WI38 (cell line): ENCODE data around the gene STC2.

ENCODE experiments used
- H3K4me3 ChIP-seq: 2 replicates; pipeline ENCODE4 v1.5.1; 2011; ENCODE audit warnings: low read depth, mild to moderate bottlenecking, control low read depth, low read length
- CTCF ChIP-seq: IDR thresholded peaks from 2 replicates; pipeline ENCODE4 v1.5.1; 2012; ENCODE audit warnings: low read depth, mild to moderate bottlenecking, control low read depth, low read length

STC2 gene

DNA sequence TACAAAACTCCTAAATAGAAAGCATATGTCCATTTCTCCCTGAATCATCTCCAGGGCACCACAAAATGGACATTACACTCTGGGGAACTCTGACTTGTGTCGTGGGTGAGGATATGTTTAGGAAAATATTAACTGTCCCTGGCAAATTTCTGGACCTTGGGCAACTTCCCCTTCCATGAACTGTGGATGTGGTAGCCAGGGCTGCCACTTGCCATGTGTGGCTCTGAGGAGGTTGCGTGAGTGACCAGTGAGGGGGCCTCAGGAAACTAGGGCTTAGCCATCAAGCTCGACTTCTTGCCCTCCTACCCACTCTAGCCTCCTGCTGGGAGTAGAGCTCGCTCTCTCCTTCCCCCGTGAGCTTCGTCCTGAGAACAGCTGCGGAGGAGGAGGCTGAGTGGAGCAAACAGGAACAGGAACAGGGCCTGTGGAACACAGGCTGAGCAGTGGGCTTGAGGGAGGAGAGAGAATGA lies 13.8 kb upstream of the STC2 start:
- no peak for TF ChIP-seq CTCF
- no peak overlapping the region for H3K4me3 ChIP-seq

- no peak for TF ChIP-seq CTCF
- H3K4me3 ChIP-seq = no peak overlapping the region
These were observed 12.8 kb upstream of the STC2 start for GRCh38 chr5:173340984-173341383.

- TF ChIP-seq CTCF = no peak
These were observed 12.2 kb upstream of the STC2 start for GRCh38 chr5:173340451-173340850.

DNA sequence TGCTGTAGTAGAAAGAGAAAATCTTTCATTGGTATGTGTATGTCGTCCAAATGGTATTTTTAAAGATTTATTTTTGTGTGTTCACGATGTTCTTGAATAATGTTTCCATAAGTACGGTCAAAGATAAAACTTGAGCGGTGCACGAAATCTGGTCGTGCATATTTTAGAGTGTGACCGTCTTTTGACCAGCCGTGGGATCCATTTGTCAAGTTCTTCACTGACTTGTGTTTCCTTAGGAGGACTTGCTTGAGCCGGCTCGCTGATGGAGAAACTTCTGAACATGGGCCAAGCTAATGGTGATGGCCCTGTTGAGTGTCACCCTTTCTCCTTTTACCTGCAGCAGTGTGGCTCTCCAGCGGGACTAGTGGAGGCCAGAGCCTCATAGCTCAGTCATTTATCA lies 11.1 kb upstream of the STC2 start:
- no peak for TF ChIP-seq CTCF
- H3K4me3 ChIP-seq = no peak overlapping the region

More at GRCh38 chr5:173340451-173340850, 12.2 kb upstream of the STC2 start:
- no peak overlapping the region for H3K4me3 ChIP-seq

GRCh38 chr5:173338380-173339015 lies 10.3 kb upstream of the STC2 start:
- no peak for TF ChIP-seq CTCF
- H3K4me3 ChIP-seq = no peak overlapping the region

DNA sequence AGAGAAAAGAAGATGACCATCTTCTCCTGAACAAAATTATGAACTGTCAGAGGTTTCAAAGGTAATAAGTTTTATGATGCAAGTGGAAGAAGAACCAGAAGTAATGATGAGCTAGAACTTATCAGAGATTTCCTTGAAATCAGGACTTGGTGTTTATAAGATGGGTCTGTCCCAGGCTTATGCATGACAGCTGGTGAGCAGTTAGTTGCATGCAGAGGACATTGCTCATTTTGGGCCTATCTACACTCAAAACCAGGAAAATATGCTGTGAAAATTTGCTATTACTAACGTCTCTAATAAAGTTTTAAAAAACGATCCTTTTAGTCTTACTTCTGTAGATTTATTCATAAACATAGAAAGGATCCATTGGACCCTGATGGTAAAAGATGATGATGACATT lies 6.6 kb upstream of the STC2 start:
- TF ChIP-seq CTCF = no peak
- no peak overlapping the region for H3K4me3 ChIP-seq

- no peak for TF ChIP-seq CTCF
- H3K4me3 ChIP-seq = no peak overlapping the region
These were observed 5.9 kb upstream of the STC2 start for GRCh38 chr5:173333925-173334661.
